ENCODE data around the gene PPHLN1. TPM values are rescaled to one million over a fixed set of nuclear protein-coding genes. Genes with fewer than 3 reads are reported as not detected.

The PPHLN1 gene
- total and polyA plus RNA-seq, 8 donors = 42.2 to 75.2 (median 65.6) TPM

- intact Hi-C loops (cut with DNase I) = no loop called here
- Histone ChIP-seq H3K27ac (no peak overlapping the region), H3K4me3 (no peak overlapping the region), H3K27me3 (no peaks in the 10 kb centered on the region), H3K9me3 (no peaks in the 10 kb centered on the region), H3K36me3 (no peaks in the 10 kb centered on the region), H3K4me1 (no peaks in the 10 kb centered on the region)
- ATAC-seq (no peak), DNase-seq (no peak)
- TF ChIP-seq, protein P1, sequence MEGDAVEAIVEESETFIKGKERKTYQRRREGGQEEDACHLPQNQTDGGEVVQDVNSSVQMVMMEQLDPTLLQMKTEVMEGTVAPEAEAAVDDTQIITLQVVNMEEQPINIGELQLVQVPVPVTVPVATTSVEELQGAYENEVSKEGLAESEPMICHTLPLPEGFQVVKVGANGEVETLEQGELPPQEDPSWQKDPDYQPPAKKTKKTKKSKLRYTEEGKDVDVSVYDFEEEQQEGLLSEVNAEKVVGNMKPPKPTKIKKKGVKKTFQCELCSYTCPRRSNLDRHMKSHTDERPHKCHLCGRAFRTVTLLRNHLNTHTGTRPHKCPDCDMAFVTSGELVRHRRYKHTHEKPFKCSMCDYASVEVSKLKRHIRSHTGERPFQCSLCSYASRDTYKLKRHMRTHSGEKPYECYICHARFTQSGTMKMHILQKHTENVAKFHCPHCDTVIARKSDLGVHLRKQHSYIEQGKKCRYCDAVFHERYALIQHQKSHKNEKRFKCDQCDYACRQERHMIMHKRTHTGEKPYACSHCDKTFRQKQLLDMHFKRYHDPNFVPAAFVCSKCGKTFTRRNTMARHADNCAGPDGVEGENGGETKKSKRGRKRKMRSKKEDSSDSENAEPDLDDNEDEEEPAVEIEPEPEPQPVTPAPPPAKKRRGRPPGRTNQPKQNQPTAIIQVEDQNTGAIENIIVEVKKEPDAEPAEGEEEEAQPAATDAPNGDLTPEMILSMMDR (IDR thresholded peaks at IDR 0.05) = no peak
Observed at GRCh38 chr12:42296503-42297109, 29.4 kb upstream of the PPHLN1 start.

GRCh38 chr12:42298887-42299286, 27.1 kb upstream of the PPHLN1 start:
- Histone ChIP-seq H3K9me3 (peaks cover 0 to 5% of the 10 kb centered on the region in 2 donors), H3K27me3 (no peaks in the 10 kb centered on the region), H3K4me1 (no peaks in the 10 kb centered on the region), H3K36me3 (no peaks in the 10 kb centered on the region), H3K27ac (no peak overlapping the region), H3K4me3 (no peak overlapping the region)
- no peak for ATAC-seq
- no peak for DNase-seq
- intact Hi-C loops (cut with DNase I) = no loop called here
- TF ChIP-seq, protein P1 (IDR thresholded peaks at IDR 0.05) = no peak

GRCh38 chr12:42299392-42300308, 26.3 kb upstream of the PPHLN1 start:
- intact Hi-C loops (cut with DNase I) = no loop called here
- no peak for ATAC-seq

DNA sequence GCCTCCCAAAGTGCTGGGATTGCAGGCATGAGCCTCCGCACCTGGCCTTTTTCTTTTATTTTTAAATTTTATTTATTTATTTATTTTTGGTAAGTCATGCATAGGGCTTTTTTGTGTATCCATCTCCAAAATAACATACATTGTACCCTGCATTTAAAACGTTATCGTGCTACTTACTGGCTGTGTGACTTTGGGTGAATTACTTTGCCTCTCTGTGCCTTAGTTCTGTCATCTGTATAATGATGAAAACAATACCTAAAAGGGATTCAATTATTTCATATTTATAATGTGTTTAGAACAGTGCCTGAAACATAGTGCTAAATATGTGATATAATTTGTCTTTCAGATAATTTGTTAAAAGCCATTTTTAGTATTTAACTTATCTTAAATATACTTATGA, 19.7 kb upstream of the PPHLN1 start:
- H3K4me3 ChIP-seq = no peak overlapping the region
- peaks cover 0 to 5% of the 10 kb centered on the region in 2 donors for H3K9me3 ChIP-seq
- no peak for ATAC-seq
- no peak overlapping the region for H3K27ac ChIP-seq
- no peaks in the 10 kb centered on the region for H3K4me1 ChIP-seq
- H3K27me3 ChIP-seq = no peaks in the 10 kb centered on the region
- DNase-seq = no peak
- no peaks in the 10 kb centered on the region for H3K36me3 ChIP-seq
- intact Hi-C loops (cut with DNase I) = no loop called here
- TF ChIP-seq, protein P1 (IDR thresholded peaks at IDR 0.05) = no peak

More at GRCh38 chr12:42299392-42300308, 26.3 kb upstream of the PPHLN1 start:
- peaks cover 0 to 5% of the 10 kb centered on the region in 2 donors for H3K9me3 ChIP-seq
- TF ChIP-seq, protein P1 (IDR thresholded peaks at IDR 0.05) = no peak
- H3K4me3 ChIP-seq = no peak overlapping the region
- H3K4me1 ChIP-seq = no peaks in the 10 kb centered on the region
- no peak for DNase-seq
- H3K36me3 ChIP-seq = no peaks in the 10 kb centered on the region
- H3K27me3 ChIP-seq = no peaks in the 10 kb centered on the region
- H3K27ac ChIP-seq = no peak overlapping the region

DNA sequence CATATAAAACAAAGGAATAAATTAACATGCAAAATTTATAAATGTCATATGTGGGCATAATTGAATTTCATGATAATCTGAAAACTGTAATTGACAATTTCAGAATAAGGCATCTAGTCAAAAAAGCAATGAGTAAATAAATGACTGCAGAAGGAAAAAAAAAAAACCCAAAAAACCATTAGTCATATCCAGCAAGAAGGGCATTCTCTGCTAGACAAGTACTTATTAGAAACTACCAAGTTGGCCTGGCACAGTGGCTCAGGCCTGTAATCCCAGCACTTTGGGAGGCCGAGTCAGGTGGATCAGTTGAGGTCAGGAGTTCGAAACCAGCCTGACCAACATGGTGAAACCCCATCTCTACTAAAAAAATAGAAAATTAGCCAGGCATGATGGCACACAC, 17.6 kb upstream of the PPHLN1 start:
- Histone ChIP-seq H3K36me3 (peaks cover 0 to 6% of the 10 kb centered on the region in 2 donors), H3K27ac (no peak overlapping the region), H3K9me3 (no peaks in the 10 kb centered on the region), H3K4me3 (no peak overlapping the region), H3K27me3 (no peaks in the 10 kb centered on the region), H3K4me1 (no peaks in the 10 kb centered on the region)
- TF ChIP-seq, protein P1 (IDR thresholded peaks at IDR 0.05) = no peak
- DNase-seq (no peak), ATAC-seq (no peak)
- intact Hi-C loops (cut with DNase I) = no loop called here

All from left lung (tissue), 10 donors.